HepG2 (cell line): ENCODE results near the gene HYCC2.

Experiments
- ATF2 ChIP-seq: sonication (generic); formaldehyde crosslinking; IDR thresholded peaks from 2 replicates; pipeline ENCODE4 v1.4.0; 2020; ENCODE audit warnings: missing genetic modification reagents
- ATF3 ChIP-seq: sonication (generic); formaldehyde crosslinking; IDR thresholded peaks from 2 replicates; pipeline ENCODE4 v1.4.0; 2020; ENCODE audit warnings: missing genetic modification reagents
- BORCS8-MEF2B ChIP-seq: sonication (generic); formaldehyde crosslinking; IDR thresholded peaks from 2 replicates; pipeline ENCODE4 v1.8.0; 2022; ENCODE audit warnings: mild to moderate bottlenecking, missing genetic modification reagents
- BRD4 ChIP-seq: sonication (generic); formaldehyde crosslinking; IDR thresholded peaks from 2 replicates; pipeline ENCODE4 v1.4.0; 2020; ENCODE audit warnings: missing genetic modification reagents
- CTCF ChIP-seq: sonication (generic); formaldehyde crosslinking; IDR thresholded peaks from 2 replicates; pipeline ENCODE4 v1.5.0; 2020; ENCODE audit warnings: mild to moderate bottlenecking, missing genetic modification reagents, moderate library complexity
- HMGA1 ChIP-seq: sonication (generic); formaldehyde crosslinking; conservative IDR thresholded peaks from 2 replicates; pipeline ENCODE4 v1.4.0; 2020; ENCODE audit warnings: missing genetic modification reagents
- POLR2A ChIP-seq, 2 experiments: IDR thresholded peaks; 2 replicates each; pipeline ENCODE4 v1.6.1; 2011; ENCODE audit warnings: low read depth in 2 of 2, low read length in 2 of 2, mild to moderate bottlenecking in 1 of 2, moderate library complexity in 1 of 2; ENCODE audit not compliant: insufficient read depth in 1 of 2
- RARA ChIP-seq: IDR thresholded peaks from 2 replicates; pipeline ENCODE4 v1.6.1; 2016; ENCODE audit warnings: missing genetic modification reagents, missing compliant biosample characterization
- TBP ChIP-seq: sonication (generic); formaldehyde crosslinking; IDR thresholded peaks from 2 replicates; pipeline ENCODE4 v1.5.0; 2020; ENCODE audit warnings: missing genetic modification reagents
- ZFP1 ChIP-seq: IDR thresholded peaks from 2 replicates; pipeline ENCODE4 v1.6.1; 2016
- ZNF10 ChIP-seq: sonication (generic); formaldehyde crosslinking; IDR thresholded peaks from 2 replicates; pipeline ENCODE4 v1.4.0; 2020; ENCODE audit warnings: mild to moderate bottlenecking, low read depth, missing genetic modification reagents, borderline replicate concordance
- ZNF24 ChIP-seq: fragments of 450-650 bp; IDR thresholded peaks from 2 replicates; pipeline ENCODE4 v1.6.1; 2017; ENCODE audit warnings: antibody characterized with exemption, mild to moderate bottlenecking
- ZNF766 ChIP-seq: sonication (generic); formaldehyde crosslinking; IDR thresholded peaks from 2 replicates; pipeline ENCODE4 v1.5.0; 2020; ENCODE audit warnings: missing genetic modification reagents, borderline replicate concordance
- ZNF777 ChIP-seq: sonication (generic); formaldehyde crosslinking; IDR thresholded peaks from 2 replicates; pipeline ENCODE4 v1.4.0; 2020; ENCODE audit warnings: missing genetic modification reagents

- TF ChIP-seq ZNF10 (CRISPR knock-in tag) (no peak), ZNF777 (CRISPR knock-in tag) (no peak), BRD4 (CRISPR knock-in tag) (no peak), POLR2A (IDR thresholded peaks at IDR 0.05; ENCODE audit: insufficient read depth in 1 of 2, low read depth in 2 of 2, low read length in 2 of 2) (no peak), ZNF766 (CRISPR knock-in tag) (no peak), RARA (CRISPR knock-in tag) (no peak), BORCS8-MEF2B (CRISPR knock-in tag) (no peak), HMGA1 (CRISPR knock-in tag) (no peak), CTCF (no peak), ZNF24 (no peak), ATF2 (CRISPR knock-in tag) (no peak), ATF3 (CRISPR knock-in tag) (no peak), TBP (no peak), ZFP1 (CRISPR knock-in tag) (no peak)
These were observed 12.6 kb downstream of the HYCC2 start for GRCh38 chr2:201058914-201059313.
